Ovary (tissue), 3 donors: ENCODE results near the gene CSE1L.

Experiments
- EP300 ChIP-seq: sonication (generic); formaldehyde crosslinking; IDR thresholded peaks from one replicate; pipeline ENCODE4 v1.6.1; 2017; ENCODE audit warnings: antibody characterized with exemption
- POLR2A ChIP-seq: fragments of 450-650 bp; IDR thresholded peaks from one replicate; pipeline ENCODE4 v1.6.1; 2017; ENCODE audit warnings: antibody characterized with exemption, mild to moderate bottlenecking, moderate library complexity
- TF ChIP-seq, protein P1 (sequence below), 3 donors: fragments of 450-650 bp in 2 of 3; fragments of 200-600 bp in 1 of 3; IDR thresholded peaks; one replicate each; pipeline versions ENCODE4 v1.5.1 to v1.8.0; 2016 to 2022; ENCODE audit warnings: antibody characterized with exemption in 3 of 3, mild to moderate bottlenecking in 1 of 3
- donor health status: DM: no; HTN: no; CAD: no.

DNA sequence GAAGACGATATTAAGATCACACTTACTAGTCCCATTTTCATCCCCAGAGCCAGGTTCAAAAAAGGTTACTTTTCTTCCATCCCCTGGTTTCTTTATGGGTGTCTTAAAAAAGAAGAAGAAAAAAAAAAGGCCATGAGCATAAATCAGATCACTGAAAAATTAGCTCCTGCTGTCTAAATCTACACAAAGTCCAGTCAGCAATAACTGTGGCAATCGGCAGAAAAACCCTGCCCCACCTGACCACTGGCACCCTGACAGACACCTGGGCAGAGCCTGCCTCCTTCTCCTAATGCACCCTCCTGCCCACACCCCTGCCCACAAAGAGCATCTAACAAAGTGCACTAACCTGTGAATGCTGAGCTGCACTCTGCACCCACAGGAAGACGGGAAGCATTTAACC is 72.2 kb downstream of the CSE1L start:
- TF ChIP-seq POLR2A (no peak), EP300 (no peak)
- TF ChIP-seq, protein P1, sequence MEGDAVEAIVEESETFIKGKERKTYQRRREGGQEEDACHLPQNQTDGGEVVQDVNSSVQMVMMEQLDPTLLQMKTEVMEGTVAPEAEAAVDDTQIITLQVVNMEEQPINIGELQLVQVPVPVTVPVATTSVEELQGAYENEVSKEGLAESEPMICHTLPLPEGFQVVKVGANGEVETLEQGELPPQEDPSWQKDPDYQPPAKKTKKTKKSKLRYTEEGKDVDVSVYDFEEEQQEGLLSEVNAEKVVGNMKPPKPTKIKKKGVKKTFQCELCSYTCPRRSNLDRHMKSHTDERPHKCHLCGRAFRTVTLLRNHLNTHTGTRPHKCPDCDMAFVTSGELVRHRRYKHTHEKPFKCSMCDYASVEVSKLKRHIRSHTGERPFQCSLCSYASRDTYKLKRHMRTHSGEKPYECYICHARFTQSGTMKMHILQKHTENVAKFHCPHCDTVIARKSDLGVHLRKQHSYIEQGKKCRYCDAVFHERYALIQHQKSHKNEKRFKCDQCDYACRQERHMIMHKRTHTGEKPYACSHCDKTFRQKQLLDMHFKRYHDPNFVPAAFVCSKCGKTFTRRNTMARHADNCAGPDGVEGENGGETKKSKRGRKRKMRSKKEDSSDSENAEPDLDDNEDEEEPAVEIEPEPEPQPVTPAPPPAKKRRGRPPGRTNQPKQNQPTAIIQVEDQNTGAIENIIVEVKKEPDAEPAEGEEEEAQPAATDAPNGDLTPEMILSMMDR (IDR thresholded peaks at IDR 0.05), result no peak
